Measurements from ENCODE around the gene SMAD3.

DNA sequence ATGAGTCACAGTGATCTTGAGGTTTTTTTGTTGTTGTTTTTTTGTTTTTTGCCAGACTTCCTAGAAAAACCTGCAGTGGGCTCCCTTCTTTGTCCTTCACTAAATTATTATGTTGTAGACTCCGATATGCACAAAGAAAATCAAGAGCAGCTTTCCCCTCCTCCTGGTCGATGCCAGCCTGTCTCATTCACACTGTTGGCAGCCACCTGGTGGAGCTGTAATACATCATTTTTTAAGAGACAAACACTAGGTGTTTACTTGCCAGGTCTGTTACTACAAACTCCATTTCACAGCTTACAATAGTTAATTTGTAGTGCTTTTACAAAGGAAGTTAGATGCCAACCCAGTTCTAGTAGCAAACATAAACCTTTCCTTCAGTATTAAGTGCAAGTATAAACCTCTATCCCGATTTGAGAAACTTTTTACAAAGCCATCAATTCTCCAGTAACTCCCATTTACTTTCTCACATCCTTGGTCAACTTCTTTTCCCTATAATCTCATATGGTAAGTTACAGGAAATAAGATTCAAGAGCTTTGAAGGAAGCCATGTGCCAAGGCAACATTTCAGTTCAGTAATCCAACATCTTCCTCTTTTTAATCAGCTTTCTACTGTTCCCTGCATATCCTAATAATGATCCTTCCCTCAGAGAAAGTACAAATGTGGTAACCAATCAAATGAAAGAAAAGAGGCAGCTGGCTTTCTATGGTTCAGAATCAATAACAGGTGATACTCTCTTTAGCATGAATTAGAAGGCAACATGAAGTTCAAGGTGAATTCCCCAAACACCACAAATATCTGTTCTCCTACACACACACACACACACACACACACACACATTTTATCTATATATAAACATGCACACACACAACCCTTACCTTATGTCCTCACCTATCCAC, 175.1 kb downstream of the SMAD3 start:
- TF ChIP-seq, protein P1, sequence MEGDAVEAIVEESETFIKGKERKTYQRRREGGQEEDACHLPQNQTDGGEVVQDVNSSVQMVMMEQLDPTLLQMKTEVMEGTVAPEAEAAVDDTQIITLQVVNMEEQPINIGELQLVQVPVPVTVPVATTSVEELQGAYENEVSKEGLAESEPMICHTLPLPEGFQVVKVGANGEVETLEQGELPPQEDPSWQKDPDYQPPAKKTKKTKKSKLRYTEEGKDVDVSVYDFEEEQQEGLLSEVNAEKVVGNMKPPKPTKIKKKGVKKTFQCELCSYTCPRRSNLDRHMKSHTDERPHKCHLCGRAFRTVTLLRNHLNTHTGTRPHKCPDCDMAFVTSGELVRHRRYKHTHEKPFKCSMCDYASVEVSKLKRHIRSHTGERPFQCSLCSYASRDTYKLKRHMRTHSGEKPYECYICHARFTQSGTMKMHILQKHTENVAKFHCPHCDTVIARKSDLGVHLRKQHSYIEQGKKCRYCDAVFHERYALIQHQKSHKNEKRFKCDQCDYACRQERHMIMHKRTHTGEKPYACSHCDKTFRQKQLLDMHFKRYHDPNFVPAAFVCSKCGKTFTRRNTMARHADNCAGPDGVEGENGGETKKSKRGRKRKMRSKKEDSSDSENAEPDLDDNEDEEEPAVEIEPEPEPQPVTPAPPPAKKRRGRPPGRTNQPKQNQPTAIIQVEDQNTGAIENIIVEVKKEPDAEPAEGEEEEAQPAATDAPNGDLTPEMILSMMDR (IDR thresholded peaks at IDR 0.05) = peak in 1 of 3 donors; percentile 28
- no peak for TF ChIP-seq POLR2A (IDR thresholded peaks at IDR 0.05)
- TF ChIP-seq POLR2AphosphoS5 (IDR thresholded peaks at IDR 0.05) = no peak
